HG03066 (cell line): ENCODE measurements around the gene ARHGAP4.

Experiments used
- ATAC-seq: cut with Tn5 transposase; IDR thresholded peaks from one replicate; pipeline ENCODE4 v1.9.1; 2021; ENCODE audit warnings: low read depth; ENCODE audit not compliant: unreplicated experiment

The ARHGAP4 gene

GRCh38 chrX:153928846-153929245 is 2.8 kb upstream of the ARHGAP4 start:
- ATAC-seq, result no peak

DNA sequence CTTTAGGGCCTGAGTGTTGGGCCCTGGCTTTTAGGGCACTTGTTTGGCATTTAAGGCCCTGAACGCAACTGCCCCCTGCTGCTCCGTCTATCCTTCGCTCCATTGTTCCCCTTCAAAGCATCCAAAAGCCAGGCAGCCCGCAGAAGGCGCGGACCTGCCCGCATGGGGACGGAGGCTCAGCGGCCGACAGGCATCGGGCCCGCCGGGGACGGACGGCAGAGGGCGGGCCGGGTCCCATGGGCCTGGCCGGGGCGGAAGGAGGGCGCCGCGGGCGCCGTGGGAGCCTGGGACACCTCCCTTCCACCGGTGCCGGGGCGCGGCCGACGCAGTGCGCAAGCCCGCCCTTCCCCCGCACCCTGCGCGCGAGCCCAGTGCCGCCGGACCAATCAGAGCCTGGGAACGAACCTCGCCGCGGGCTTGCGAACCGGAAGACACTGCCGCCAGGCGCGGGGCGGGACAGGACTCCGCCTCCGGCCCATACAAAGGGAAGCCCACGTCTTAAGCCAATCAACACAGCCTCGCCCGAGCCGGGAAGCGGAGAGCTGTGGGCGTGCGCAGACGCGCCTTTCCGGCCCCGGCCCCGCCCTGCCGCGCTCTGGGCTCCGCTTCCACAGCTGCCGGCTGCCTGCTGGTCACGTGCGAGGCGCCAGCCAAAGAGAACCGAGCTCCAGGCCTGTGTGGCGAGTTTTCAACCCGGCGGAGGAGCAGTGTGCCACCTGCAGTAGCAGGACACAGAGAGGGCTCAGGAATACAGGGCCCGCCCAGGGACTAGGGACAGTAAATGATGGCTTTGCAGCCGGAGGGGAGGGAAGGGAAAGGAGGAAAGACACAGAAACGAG is 2.1 kb upstream of the ARHGAP4 start:
- peak; percentile 61 for ATAC-seq

GRCh38 chrX:153927672-153927921 is 1.5 kb upstream of the ARHGAP4 start:
- no peak for ATAC-seq

DNA sequence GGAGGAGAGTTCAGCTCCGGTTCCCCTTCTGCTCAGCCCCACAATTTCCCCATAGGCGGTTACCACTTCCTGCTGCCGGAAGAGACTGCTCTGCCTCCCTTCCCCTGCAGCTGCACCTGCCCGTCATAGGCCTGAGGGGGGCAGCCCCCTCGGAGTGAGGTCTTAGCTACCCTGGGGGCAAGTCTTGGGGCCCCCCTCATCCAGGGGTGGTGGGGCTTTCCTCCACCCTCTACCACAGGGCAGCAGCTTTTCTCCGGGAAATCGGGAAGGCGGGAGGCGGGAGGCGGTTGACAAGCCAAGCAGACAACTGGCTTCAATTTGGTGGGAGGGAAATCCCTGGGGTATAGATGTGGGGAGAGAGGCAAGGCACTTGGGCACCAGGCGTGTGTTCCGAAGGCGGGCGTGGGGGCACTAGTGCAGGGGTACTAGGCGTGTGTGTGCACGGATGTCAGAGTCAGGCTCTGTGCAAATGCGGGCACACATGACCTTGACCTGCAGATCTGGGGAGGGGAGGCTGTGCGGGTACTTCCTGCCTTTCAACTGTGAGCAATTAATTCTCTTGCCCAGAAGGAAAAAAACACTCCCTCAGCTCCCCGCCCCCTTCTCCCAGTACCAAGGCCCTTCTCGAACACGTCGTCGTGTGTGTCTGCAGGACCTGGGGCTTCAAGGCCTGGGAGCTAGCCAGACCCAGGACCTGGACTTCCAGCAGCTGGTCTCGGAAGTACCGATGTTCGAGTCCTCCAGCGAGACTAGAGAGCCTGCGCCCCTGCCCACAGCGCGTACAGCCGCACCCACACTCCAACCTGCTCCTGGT is 1.0 kb upstream of the ARHGAP4 start:
- ATAC-seq, result peak; percentile 43

DNA sequence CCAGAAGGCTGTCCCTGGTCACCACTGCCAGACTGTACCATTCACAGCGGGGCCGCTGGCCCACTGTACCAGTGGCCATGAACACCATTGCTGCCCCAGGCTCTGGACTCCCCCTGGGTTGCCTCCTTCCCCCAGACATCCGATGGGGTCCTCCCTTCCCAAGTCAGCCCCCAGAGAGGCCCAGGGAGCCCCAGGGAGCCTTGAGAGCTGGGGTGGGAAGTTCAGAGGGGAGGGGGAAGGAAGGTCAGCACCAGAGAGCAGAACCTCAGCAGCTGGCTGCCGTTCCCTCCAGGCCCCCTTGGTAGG is 441 bp upstream of the ARHGAP4 start:
- ATAC-seq, result no peak

DNA sequence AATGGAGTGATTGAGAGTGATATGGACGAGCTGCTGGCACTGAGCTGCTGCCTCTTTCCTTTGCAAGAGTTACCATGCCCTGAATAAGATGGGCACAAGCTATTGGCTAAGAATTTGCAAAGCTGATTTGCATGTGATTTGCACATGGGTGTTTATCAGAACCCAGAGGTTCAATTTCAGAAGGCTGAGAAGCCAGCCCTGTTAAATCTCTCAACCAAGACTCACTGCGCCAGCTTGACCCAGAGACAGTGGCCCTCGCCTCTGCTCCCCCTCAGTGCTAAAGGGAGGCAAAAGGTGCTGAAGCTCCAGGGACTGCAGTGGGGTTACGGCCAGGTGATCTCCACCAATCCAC is 701 bp downstream of the ARHGAP4 start:
- no peak for ATAC-seq

GRCh38 chrX:153924149-153924861 is 1.8 kb downstream of the ARHGAP4 start:
- ATAC-seq, result no peak

GRCh38 chrX:153922932-153923857 is 2.9 kb downstream of the ARHGAP4 start:
- no peak for ATAC-seq

DNA sequence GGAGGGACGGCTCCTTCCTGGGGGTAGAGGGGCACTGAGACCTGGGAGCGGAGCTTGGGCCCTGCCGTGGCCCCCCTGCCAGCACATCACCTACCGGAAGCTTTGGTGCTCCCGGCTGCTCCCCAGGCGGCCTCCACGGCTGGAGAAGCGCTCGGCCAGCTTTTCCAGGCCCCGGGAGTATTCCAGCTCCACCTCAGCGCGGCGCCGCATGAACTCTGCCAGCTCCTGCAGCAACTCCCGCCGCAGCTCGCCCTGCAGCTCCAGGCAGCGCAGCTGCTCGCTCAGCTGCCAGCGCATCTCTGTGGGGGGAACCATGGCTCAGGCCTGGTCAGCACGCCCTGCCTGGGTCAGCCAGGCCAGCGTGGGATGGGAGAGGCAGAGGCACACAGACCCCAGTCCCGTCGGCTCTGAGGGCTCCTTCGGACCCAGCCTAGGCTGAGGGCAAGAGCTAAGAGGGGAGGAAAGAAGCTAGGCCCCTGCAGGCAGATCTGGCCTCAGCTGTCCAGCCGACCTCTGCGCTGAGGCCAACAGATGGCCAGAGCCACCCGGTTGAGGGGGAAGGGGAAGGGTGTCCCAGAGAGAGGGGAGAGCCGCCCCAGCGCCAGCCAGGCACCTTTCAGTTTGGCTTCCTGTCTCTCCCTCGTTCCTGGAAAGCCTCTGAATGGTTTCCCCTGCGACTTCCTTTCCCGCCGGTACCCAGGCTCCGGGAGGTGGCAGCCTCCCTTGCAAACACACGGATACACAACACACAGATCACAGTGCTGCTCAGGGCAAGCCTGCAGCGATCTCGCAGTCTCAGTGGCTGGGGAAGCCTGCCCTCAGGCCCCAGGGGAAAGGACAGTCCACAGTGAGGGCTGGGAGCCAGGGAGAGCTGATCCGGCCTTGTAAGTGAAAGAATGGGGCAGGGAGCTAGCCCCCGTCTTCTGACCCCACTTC is 4.3 kb downstream of the ARHGAP4 start:
- ATAC-seq, result no peak

- ATAC-seq, result no peak
These were observed 5.0 kb downstream of the ARHGAP4 start for GRCh38 chrX:153921070-153921469.

GRCh38 chrX:153920546-153920945 is 5.5 kb downstream of the ARHGAP4 start:
- no peak for ATAC-seq

GRCh38 chrX:153919281-153919680 is 6.8 kb downstream of the ARHGAP4 start:
- no peak for ATAC-seq

DNA sequence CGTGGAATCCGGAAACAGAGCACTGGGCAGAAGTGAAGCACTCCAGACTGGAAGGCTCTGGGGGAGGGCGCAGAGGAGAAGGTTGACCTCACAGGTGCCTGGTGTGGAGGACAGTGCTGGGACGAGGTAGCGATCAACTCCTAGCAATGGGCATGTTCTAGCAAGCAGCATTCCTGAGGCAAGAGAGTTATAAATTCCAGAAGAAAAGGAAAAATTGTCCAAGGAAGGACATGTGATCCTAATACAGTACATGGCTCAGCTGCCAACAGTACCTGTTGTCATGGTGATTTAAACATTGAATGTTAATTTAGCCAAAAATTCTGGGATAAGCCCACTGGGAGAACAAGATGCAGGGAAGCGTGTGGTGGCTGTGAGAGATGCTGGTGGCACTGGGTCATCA is 8.2 kb downstream of the ARHGAP4 start:
- ATAC-seq, result no peak

DNA sequence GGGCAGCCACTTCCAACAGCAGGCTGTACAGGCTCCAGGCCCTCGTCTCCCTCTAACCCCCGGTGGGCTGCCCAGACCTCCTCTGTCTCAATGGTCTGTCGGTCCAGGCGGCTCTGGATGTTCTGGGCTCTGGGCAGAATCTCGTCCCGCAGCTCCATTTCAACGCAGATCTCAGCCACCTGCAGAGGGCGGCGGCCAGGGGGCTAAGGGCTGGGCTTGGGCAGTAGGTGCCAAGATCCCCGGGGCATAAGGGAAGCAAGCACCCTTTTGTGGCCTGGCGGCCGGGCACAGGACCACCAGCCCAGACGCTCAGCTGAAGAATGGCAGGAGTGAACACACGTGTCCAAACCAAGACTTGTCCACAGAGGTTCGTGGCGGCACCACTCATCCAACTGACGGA is 12.4 kb downstream of the ARHGAP4 start:
- ATAC-seq, result no peak

- ATAC-seq, result no peak
These were observed 12.9 kb downstream of the ARHGAP4 start for GRCh38 chrX:153913211-153913610.

DNA sequence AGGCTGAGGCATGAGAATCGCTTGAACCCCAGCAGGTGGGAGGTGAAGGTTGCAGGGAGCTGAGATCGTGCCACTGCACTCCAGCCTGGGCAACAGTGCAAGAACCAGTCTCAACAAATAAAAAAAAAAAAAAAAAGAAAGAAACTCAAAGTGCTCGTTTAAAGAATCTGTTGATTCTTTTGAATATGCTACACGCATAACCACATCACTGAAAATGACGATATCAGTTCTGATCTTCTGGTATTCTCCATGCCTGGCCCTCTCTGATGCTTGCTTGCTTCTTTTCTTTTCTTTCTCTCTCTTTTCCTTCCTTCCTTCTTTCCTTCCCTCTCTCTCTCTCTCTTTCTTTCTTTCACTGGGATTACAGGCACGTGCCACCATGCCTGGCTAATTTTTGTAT is 14.3 kb downstream of the ARHGAP4 start:
- ATAC-seq, result no peak

DNA sequence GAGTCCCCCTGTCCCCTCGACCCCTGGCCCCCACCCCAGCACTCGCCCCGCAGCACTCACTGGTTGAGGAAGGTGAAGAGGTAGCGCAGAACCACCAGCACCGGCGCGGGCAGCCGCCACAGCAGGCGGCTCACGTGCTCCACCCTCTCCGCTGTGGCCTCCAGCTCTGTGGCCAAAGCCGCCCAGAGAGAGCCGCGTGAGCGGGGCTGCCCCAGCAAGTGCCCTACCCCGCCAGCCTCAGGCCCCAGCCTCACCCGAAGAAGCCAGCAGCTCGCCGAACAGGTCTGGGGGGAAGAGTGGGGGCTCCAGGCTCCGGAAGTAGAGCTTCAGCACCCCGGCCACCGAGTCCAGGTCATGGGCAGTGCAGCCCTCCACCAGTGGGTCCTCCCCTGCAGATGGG is 15.6 kb downstream of the ARHGAP4 start:
- no peak for ATAC-seq

DNA sequence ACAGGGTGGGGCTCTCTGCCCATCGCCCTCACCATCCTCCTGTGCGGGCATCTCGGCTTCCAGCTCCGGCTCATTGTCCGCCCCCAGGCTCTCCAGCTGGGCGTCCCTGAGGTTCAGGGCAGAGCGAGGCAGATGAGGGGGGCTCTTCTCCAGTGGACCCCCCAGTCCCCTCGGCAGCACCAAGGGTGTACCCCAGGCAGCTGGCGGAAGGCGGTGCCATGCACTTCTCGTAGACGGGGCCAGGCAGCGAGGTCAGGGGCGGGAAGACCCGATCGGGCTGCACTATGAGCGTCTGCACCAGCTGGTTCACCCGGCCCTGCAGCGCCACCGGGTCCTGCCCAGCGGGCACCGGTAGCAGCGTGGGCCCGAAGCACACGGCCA is 16.1 kb downstream of the ARHGAP4 start:
- ATAC-seq, result no peak

DNA sequence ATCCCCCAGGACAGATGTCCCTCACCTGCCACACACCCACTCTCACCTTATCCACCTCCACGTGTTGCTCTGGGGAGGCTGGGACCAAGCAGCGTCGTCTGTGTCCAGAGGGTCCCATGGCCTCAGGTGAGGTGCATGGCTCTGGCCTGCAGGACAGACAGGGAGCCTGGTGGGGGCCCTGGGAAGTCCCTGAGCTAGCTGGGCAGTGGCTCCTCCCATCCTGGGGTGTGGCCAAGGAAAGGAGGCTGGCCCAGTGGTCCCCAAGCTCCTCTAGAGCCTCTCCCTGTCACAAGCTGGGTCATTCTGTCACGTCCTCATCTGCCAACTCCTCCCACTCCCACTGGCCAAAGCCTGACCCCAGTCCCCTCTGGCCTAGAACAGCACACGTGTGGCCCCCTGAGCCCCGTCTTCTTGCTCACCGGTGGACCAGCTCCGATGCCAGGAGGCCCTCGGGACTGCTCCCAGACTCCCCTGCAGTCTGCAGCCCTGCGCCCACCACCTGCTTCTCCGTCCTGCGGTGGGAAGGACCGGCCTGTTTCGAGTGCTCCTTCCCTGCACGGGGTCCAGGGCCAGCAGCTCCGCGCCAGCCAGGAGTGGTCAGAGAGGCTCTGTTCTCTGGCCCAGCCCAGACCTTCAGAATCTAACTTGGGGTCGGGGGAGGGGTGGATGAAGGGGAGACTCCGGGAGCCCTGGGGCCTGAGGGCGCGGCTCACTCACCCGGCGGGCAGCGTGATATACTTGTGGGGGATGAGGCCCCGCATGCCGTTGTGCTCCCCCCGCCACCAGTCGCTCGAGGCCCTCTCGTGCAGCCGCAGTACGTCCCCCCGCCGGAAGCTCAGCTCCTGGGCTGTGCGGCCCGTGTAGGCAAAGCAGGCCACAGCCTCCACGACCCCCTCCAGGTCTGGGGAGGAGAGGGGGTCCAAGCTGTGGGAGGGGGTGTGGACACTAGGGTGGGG is 16.8 kb downstream of the ARHGAP4 start:
- ATAC-seq, result no peak
